ENCODE measurements around the gene NFATC2. TPM values are rescaled to one million over a fixed set of nuclear protein-coding genes. Genes with fewer than 3 reads are reported as not detected.

The NFATC2 gene
- polyA plus RNA-seq, 1 donor from 2014 or later = not detected

DNA sequence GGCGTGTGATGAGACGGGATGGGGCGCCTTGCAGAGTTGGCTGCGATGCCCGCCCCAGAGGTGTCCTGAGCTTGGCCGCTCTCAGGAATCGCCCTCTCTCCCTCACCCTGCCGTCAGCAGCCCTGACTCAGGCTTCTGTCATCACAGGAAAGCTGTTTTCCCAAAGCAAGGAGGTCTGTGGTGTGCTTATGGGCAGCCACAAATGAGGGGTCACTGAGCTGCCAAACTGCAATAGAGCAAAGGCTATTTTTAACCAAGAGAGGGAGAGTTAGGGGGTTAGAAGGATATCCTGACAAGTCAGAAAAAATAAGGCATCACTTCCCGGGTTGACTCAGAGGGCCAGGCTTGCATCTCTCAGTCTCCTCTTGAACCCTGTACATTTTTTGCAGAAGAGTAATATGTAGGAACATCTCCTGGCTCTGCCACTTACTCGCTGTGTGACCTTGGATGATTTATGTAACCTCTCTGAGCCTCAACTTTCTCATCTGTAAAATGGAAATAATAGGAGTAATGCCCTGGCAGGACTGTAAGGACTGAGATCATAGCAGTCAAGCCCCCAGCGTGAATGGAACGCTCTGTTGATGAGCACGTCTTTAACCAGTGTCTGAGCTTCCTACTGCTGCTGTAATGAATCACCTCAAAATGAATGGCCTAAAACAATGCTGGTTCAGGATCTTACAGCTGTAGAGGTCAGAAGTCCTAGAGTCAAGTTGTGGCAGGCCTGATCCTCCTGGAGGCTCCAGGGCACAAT is 181.9 kb downstream of the NFATC2 start:
- TF ChIP-seq RAD21 (conservative IDR thresholded peaks at IDR 0.05) = no peak
- TF ChIP-seq EP300 (conservative IDR thresholded peaks at IDR 0.05; ENCODE audit: poor library complexity, severe bottlenecking) = no peak
- TF ChIP-seq, protein P1, sequence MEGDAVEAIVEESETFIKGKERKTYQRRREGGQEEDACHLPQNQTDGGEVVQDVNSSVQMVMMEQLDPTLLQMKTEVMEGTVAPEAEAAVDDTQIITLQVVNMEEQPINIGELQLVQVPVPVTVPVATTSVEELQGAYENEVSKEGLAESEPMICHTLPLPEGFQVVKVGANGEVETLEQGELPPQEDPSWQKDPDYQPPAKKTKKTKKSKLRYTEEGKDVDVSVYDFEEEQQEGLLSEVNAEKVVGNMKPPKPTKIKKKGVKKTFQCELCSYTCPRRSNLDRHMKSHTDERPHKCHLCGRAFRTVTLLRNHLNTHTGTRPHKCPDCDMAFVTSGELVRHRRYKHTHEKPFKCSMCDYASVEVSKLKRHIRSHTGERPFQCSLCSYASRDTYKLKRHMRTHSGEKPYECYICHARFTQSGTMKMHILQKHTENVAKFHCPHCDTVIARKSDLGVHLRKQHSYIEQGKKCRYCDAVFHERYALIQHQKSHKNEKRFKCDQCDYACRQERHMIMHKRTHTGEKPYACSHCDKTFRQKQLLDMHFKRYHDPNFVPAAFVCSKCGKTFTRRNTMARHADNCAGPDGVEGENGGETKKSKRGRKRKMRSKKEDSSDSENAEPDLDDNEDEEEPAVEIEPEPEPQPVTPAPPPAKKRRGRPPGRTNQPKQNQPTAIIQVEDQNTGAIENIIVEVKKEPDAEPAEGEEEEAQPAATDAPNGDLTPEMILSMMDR (IDR thresholded peaks at IDR 0.05; ENCODE audit: poor library complexity, severe bottlenecking) = no peak
- no peak for TF ChIP-seq MXI1 (conservative IDR thresholded peaks at IDR 0.05; ENCODE audit: poor library complexity, severe bottlenecking)
- TF ChIP-seq TAF1 (IDR thresholded peaks at IDR 0.05; ENCODE audit: low read depth) = no peak
- TF ChIP-seq SMC3 (conservative IDR thresholded peaks at IDR 0.05; ENCODE audit: poor library complexity) = no peak
- no peak for TF ChIP-seq EZH2 (IDR thresholded peaks at IDR 0.05; ENCODE audit: borderline replicate concordance, insufficient read depth, low read length, poor library complexity, severe bottlenecking)
- TF ChIP-seq, protein P2, sequence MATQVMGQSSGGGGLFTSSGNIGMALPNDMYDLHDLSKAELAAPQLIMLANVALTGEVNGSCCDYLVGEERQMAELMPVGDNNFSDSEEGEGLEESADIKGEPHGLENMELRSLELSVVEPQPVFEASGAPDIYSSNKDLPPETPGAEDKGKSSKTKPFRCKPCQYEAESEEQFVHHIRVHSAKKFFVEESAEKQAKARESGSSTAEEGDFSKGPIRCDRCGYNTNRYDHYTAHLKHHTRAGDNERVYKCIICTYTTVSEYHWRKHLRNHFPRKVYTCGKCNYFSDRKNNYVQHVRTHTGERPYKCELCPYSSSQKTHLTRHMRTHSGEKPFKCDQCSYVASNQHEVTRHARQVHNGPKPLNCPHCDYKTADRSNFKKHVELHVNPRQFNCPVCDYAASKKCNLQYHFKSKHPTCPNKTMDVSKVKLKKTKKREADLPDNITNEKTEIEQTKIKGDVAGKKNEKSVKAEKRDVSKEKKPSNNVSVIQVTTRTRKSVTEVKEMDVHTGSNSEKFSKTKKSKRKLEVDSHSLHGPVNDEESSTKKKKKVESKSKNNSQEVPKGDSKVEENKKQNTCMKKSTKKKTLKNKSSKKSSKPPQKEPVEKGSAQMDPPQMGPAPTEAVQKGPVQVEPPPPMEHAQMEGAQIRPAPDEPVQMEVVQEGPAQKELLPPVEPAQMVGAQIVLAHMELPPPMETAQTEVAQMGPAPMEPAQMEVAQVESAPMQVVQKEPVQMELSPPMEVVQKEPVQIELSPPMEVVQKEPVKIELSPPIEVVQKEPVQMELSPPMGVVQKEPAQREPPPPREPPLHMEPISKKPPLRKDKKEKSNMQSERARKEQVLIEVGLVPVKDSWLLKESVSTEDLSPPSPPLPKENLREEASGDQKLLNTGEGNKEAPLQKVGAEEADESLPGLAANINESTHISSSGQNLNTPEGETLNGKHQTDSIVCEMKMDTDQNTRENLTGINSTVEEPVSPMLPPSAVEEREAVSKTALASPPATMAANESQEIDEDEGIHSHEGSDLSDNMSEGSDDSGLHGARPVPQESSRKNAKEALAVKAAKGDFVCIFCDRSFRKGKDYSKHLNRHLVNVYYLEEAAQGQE (IDR thresholded peaks at IDR 0.05; ENCODE audit: borderline replicate concordance) = no peak
- no peak for TF ChIP-seq POLR2AphosphoS5 (IDR thresholded peaks at IDR 0.05)

DNA sequence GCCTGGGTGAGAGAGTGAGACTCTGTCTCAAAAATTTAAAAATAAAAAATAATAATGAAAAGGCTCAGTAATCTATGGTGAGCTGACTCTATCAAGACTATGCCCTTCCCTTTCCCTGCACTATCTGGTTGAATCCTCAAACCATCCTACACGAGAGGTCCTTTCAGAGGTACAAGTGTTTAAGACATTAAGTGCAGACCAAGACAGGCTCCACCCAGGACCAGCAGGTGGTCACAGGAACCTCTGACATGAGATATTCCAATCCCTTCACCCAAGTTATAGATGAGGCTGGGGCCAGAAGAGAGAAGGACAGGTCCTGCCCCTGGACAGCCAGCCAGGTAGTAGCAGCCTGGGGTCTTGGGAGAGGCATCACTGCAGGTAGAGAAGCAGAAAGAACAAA is 182.6 kb downstream of the NFATC2 start:
- no peaks in the 10 kb centered on the region for H4K20me1 ChIP-seq (ENCODE audit: insufficient read depth)
- H3F3A ChIP-seq (ENCODE audit: insufficient read depth, low read length, poor library complexity, severe bottlenecking) = no peaks in the 10 kb centered on the region
- H3K27me3 ChIP-seq (ENCODE audit: insufficient read depth, low read depth, low read length) = no peaks in the 10 kb centered on the region
- no peak overlapping the region for H3K4me2 ChIP-seq (ENCODE audit: low read length)
- TF ChIP-seq EZH2 (IDR thresholded peaks at IDR 0.05; ENCODE audit: borderline replicate concordance, insufficient read depth, low read length, poor library complexity, severe bottlenecking) (no peak), POLR2AphosphoS5 (IDR thresholded peaks at IDR 0.05) (no peak), MXI1 (conservative IDR thresholded peaks at IDR 0.05; ENCODE audit: poor library complexity, severe bottlenecking) (no peak), RAD21 (conservative IDR thresholded peaks at IDR 0.05) (no peak), SMC3 (conservative IDR thresholded peaks at IDR 0.05; ENCODE audit: poor library complexity) (no peak), EP300 (conservative IDR thresholded peaks at IDR 0.05; ENCODE audit: poor library complexity, severe bottlenecking) (no peak), TAF1 (IDR thresholded peaks at IDR 0.05; ENCODE audit: low read depth) (no peak)
- TF ChIP-seq, protein P1 (IDR thresholded peaks at IDR 0.05; ENCODE audit: poor library complexity, severe bottlenecking) = no peak
- TF ChIP-seq, protein P2 (IDR thresholded peaks at IDR 0.05; ENCODE audit: borderline replicate concordance) = no peak
- H3K79me2 ChIP-seq (replicated peaks; ENCODE audit: insufficient read depth, low read length) = no peaks in the 10 kb centered on the region
- H3K27ac ChIP-seq (ENCODE audit: low read length) = no peak overlapping the region
- no peak overlapping the region for H3K9ac ChIP-seq (ENCODE audit: low read length)
- H3K9me3 ChIP-seq (ENCODE audit: low read length) = no peaks in the 10 kb centered on the region
- H2AFZ ChIP-seq (ENCODE audit: low read depth, low read length) = no peak overlapping the region
- no peaks in the 10 kb centered on the region for H3K9me2 ChIP-seq (ENCODE audit: insufficient read depth, low read length)
- H3K36me3 ChIP-seq (ENCODE audit: insufficient read depth, low read length) = no peaks in the 10 kb centered on the region
- no peak overlapping the region for H3K4me3 ChIP-seq (ENCODE audit: low read length)

More for the DNA sequence above, 181.9 kb downstream of the NFATC2 start:
- Histone ChIP-seq H3K9me2 (ENCODE audit: insufficient read depth, low read length) (no peaks in the 10 kb centered on the region), H3K79me2 (replicated peaks; ENCODE audit: insufficient read depth, low read length) (no peaks in the 10 kb centered on the region), H3F3A (ENCODE audit: insufficient read depth, low read length, poor library complexity, severe bottlenecking) (no peaks in the 10 kb centered on the region), H3K4me3 (ENCODE audit: low read length) (no peak overlapping the region), H3K27me3 (ENCODE audit: insufficient read depth, low read depth, low read length) (no peaks in the 10 kb centered on the region), H3K27ac (ENCODE audit: low read length) (no peak overlapping the region), H3K36me3 (ENCODE audit: insufficient read depth, low read length) (no peaks in the 10 kb centered on the region), H4K20me1 (ENCODE audit: insufficient read depth) (no peaks in the 10 kb centered on the region), H3K4me2 (ENCODE audit: low read length) (no peak overlapping the region), H2AFZ (ENCODE audit: low read depth, low read length) (no peak overlapping the region), H3K9ac (ENCODE audit: low read length) (no peak overlapping the region), H3K9me3 (ENCODE audit: low read length) (no peaks in the 10 kb centered on the region)
